Ovary (tissue), 9 donors: ENCODE results near the gene MBD3L2. TPM values are rescaled to one million over a fixed set of nuclear protein-coding genes. Genes with fewer than 3 reads are reported as not detected.

Experiments used
- DNase-seq, 5 donors: peaks; one replicate each; pipeline ENCODE4 v3.0.0-alpha.2; 2019 to 2020
- H3K27ac ChIP-seq, 2 donors: fragments of 200-600 bp; one replicate each; pipeline versions ENCODE4 v1.5.1 to v1.8.0; 2019 to 2022
- H3K27me3 ChIP-seq: fragments of 200-600 bp; one replicate; pipeline ENCODE4 v1.8.0; 2022
- H3K36me3 ChIP-seq: fragments of 200-600 bp; sonication (generic); one replicate; pipeline ENCODE4 v1.5.1; 2019
- H3K4me1 ChIP-seq: one replicate; pipeline ENCODE4 v1.8.1; 2013; ENCODE audit warnings: mild to moderate bottlenecking, moderate library complexity; ENCODE audit not compliant: insufficient read depth
- H3K4me3 ChIP-seq: fragments of 200-600 bp; sonication (generic); one replicate; pipeline ENCODE4 v1.5.1; 2017
- H3K9me3 ChIP-seq, 2 donors: fragments of 200-600 bp in 1 of 2; sonication (generic) in 1 of 2; one replicate each; pipeline versions ENCODE4 v1.5.1 to v1.8.1; 2013 to 2019; ENCODE audit warnings: mild to moderate bottlenecking in 1 of 2, moderate library complexity in 1 of 2
- EP300 ChIP-seq: sonication (generic); formaldehyde crosslinking; IDR thresholded peaks from one replicate; pipeline ENCODE4 v1.6.1; 2017; ENCODE audit warnings: antibody characterized with exemption
- POLR2A ChIP-seq: fragments of 450-650 bp; IDR thresholded peaks from one replicate; pipeline ENCODE4 v1.6.1; 2017; ENCODE audit warnings: antibody characterized with exemption, mild to moderate bottlenecking, moderate library complexity
- WGBS, 3 donors: extraction: QIAGEN DNeasy Blood & Tissue Kit in 1 of 3; methylation state at CpG; one replicate each; pipeline versions ENCODE4 v1.1.5 to v1.1.7; 2013 to 2017; 5-methylcytosine and 5-hydroxymethylcytosine counted together
- intact Hi-C, 4 donors: fragments of 100-400 bp; cut with DNase I; formaldehyde crosslinking; loops; one replicate each; pipeline versions ENCODE4 v1.11.0 to v1.15.1; 2022 to 2023
- polyA plus RNA-seq, 2 donors: library from polyadenylated mRNA; stranded (reverse); fragments of 200-250 nt in 1 of 2; fragments of 350-450 nt in 1 of 2; fragmentation: Illumina TruSeq in 1 of 2; extraction: RNeasy Lipid Tissue Mini Kit (QIAGEN cat#74804) in 1 of 2; gene quantifications; one replicate each; pipeline ENCODE4 v1.2.3, GENCODE V29; 2013 to 2014
- total RNA-seq, 7 donors: library from RNA; depleted of rRNA in 2 of 7; stranded (reverse); fragments of >200 nt in 2 of 7; fragmentation: NEBNext Ultra II Directional in 3 of 7; extraction: Animal tissue kit (Norgen Biotek cat#: 25700) in 3 of 7; gene quantifications; one replicate each; pipeline versions ENCODE4 v1.1.0 to v1.2.4, GENCODE V29; 2016 to 2023
- TF ChIP-seq, protein P1 (sequence below), 3 donors: fragments of 450-650 bp in 2 of 3; fragments of 200-600 bp in 1 of 3; IDR thresholded peaks; one replicate each; pipeline versions ENCODE4 v1.5.1 to v1.8.0; 2016 to 2022; ENCODE audit warnings: antibody characterized with exemption in 3 of 3, mild to moderate bottlenecking in 1 of 3
- donor health status: DM: no; HTN: no; CAD: no; lungs with moderate emphysema.
- donor health status: DM: no; HTN: no; CAD: no.
- donor health status: Bipolar disorder and iron deficiency.
- donor health status: DM: yes; HTN: yes; CAD: no.
- donor health status: DM: no; HTN: no; CAD: no.
- donor health status: DM: yes; HTN: yes; CAD: no.

Gene MBD3L2
- total and polyA plus RNA-seq, 9 donors = not detected

DNA sequence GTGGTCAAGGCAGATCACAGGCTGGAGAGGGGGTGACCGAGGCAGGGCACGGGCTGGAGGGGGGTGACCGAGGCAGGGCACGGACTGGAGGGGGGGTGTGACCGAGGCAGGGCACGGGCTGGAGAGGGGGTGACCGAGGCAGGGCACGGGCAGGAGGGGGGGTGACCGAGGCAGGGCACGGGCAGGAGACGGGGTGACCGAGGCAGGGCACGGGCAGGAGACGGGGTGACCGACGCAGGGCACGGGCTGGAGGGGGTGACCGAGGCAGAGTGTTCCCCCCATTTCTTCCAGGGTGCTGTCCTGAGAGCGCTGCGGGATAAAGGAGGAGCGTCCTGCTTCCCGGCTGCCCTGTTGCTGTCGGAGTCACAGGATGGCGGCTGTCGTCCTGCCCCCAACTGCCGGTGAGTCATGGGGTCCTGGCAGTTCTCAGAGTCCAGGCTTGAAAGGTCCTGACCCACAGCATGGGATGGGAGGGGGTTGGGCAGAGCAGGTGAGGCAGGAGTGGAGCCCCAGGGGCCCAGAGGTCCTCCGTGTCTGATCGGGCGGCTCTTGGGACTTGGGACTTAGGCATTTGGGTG is 25.7 kb downstream of the MBD3L2 start:
- Histone ChIP-seq H3K27me3 (no peaks in the 10 kb centered on the region), H3K9me3 (peaks cover 0 to 48% of the 10 kb centered on the region in 2 donors), H3K4me1 (peaks cover 2% of the 10 kb centered on the region), H3K27ac (no peak overlapping the region), H3K36me3 (peaks cover 6% of the 10 kb centered on the region), H3K4me3 (no peak overlapping the region)
- WGBS, 3 donors = 96 to 98% (median 97%) methylated on average over 29 of the region's 29 CpGs
- TF ChIP-seq, protein P1, sequence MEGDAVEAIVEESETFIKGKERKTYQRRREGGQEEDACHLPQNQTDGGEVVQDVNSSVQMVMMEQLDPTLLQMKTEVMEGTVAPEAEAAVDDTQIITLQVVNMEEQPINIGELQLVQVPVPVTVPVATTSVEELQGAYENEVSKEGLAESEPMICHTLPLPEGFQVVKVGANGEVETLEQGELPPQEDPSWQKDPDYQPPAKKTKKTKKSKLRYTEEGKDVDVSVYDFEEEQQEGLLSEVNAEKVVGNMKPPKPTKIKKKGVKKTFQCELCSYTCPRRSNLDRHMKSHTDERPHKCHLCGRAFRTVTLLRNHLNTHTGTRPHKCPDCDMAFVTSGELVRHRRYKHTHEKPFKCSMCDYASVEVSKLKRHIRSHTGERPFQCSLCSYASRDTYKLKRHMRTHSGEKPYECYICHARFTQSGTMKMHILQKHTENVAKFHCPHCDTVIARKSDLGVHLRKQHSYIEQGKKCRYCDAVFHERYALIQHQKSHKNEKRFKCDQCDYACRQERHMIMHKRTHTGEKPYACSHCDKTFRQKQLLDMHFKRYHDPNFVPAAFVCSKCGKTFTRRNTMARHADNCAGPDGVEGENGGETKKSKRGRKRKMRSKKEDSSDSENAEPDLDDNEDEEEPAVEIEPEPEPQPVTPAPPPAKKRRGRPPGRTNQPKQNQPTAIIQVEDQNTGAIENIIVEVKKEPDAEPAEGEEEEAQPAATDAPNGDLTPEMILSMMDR (IDR thresholded peaks at IDR 0.05) = no peak
- no peak for TF ChIP-seq POLR2A
- no peak for TF ChIP-seq EP300
- intact Hi-C loops = no loop called here
- no peak for DNase-seq

DNA sequence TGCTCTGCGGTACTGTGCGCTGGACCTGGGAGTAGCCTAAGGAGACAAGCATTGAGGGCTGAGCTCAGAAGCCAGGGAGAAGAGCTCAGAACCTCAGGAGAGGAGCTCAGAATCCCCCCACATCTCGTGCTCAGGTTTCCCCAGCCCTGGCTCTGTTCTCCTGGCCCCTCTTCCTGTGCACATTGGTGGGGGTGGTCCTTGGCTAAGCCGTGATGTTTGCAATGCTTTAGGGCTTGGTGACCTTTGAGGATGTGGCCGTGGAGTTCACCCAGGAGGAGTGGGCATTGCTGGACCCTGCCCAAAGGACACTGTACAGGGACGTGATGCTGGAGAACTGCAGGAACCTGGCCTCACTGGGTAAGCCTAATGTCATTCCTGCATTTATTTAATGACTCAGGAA is 27.0 kb downstream of the MBD3L2 start:
- Histone ChIP-seq H3K9me3 (peaks cover 0 to 62% of the 10 kb centered on the region in 2 donors), H3K36me3 (peaks cover 6% of the 10 kb centered on the region), H3K27me3 (no peaks in the 10 kb centered on the region), H3K27ac (no peak overlapping the region), H3K4me3 (no peak overlapping the region), H3K4me1 (no peaks in the 10 kb centered on the region)
- no peak for DNase-seq
- intact Hi-C loops = no loop called here
- WGBS, 3 donors = 95 to 98% (median 97%) methylated on average over 6 of the region's 6 CpGs
- TF ChIP-seq POLR2A (no peak), EP300 (no peak)
- TF ChIP-seq, protein P1 (IDR thresholded peaks at IDR 0.05) = no peak

- Histone ChIP-seq H3K36me3 (peaks cover 17% of the 10 kb centered on the region), H3K27me3 (no peaks in the 10 kb centered on the region), H3K9me3 (peaks cover 3 to 78% of the 10 kb centered on the region in 2 donors), H3K27ac (no peak overlapping the region), H3K4me1 (no peaks in the 10 kb centered on the region), H3K4me3 (no peak overlapping the region)
- 98 to 100% (median 100%) methylated on average over 2 of the region's 2 CpGs for WGBS, 3 donors
- no peak for DNase-seq
- TF ChIP-seq, protein P1 (IDR thresholded peaks at IDR 0.05) = no peak
- TF ChIP-seq POLR2A = no peak
- TF ChIP-seq EP300 = no peak
- intact Hi-C loops = no loop called here
Observed at GRCh38 chr19:7078008-7078407, 28.9 kb downstream of the MBD3L2 start.

GRCh38 chr19:7083076-7083956 is 34.2 kb downstream of the MBD3L2 start:
- intact Hi-C loops = no loop called here
- H3K27ac ChIP-seq = no peak overlapping the region
- no peaks in the 10 kb centered on the region for H3K27me3 ChIP-seq
- H3K36me3 ChIP-seq = peaks cover 16% of the 10 kb centered on the region
- H3K9me3 ChIP-seq = peaks cover 15 to 70% of the 10 kb centered on the region in 2 donors
- H3K4me3 ChIP-seq = no peak overlapping the region
- no peak for DNase-seq
- H3K4me1 ChIP-seq = no peaks in the 10 kb centered on the region
- TF ChIP-seq EP300 = no peak
- no peak for TF ChIP-seq POLR2A
- TF ChIP-seq, protein P1 (IDR thresholded peaks at IDR 0.05) = no peak
- WGBS, 3 donors = 96 to 97% (median 96%) methylated on average over 15 of the region's 15 CpGs
